Measurements from ENCODE around the gene NLRC5.

DNA sequence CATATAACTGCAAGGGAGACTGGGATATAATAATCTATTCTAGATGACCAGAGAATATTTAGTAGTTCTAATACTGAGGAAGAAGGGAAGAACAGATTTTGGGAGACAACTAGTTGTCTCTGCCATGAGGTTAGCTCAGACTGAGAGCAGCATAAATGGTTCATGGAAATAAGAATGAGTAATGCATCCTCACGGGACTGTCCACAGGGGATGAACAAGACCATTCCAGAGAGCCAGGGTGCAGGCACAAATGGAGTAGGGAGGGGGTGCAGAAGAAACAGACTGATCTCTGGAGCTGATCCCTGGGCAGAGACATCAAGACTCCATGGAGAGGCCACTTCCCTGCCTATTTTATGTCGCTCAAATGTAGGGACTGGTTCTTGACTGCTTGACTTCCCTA is 30.4 kb downstream of the NLRC5 start:
- TF ChIP-seq ZNF776 (tag by site-specific recombination; IDR thresholded peaks at IDR 0.05; ENCODE audit: borderline replicate concordance): no peak
- TF ChIP-seq ZNF768 (tag by site-specific recombination; IDR thresholded peaks at IDR 0.05): no peak
- TF ChIP-seq, protein P1, sequence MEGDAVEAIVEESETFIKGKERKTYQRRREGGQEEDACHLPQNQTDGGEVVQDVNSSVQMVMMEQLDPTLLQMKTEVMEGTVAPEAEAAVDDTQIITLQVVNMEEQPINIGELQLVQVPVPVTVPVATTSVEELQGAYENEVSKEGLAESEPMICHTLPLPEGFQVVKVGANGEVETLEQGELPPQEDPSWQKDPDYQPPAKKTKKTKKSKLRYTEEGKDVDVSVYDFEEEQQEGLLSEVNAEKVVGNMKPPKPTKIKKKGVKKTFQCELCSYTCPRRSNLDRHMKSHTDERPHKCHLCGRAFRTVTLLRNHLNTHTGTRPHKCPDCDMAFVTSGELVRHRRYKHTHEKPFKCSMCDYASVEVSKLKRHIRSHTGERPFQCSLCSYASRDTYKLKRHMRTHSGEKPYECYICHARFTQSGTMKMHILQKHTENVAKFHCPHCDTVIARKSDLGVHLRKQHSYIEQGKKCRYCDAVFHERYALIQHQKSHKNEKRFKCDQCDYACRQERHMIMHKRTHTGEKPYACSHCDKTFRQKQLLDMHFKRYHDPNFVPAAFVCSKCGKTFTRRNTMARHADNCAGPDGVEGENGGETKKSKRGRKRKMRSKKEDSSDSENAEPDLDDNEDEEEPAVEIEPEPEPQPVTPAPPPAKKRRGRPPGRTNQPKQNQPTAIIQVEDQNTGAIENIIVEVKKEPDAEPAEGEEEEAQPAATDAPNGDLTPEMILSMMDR (tag by site-specific recombination; IDR thresholded peaks at IDR 0.05): no peak
- TF ChIP-seq, protein P2, sequence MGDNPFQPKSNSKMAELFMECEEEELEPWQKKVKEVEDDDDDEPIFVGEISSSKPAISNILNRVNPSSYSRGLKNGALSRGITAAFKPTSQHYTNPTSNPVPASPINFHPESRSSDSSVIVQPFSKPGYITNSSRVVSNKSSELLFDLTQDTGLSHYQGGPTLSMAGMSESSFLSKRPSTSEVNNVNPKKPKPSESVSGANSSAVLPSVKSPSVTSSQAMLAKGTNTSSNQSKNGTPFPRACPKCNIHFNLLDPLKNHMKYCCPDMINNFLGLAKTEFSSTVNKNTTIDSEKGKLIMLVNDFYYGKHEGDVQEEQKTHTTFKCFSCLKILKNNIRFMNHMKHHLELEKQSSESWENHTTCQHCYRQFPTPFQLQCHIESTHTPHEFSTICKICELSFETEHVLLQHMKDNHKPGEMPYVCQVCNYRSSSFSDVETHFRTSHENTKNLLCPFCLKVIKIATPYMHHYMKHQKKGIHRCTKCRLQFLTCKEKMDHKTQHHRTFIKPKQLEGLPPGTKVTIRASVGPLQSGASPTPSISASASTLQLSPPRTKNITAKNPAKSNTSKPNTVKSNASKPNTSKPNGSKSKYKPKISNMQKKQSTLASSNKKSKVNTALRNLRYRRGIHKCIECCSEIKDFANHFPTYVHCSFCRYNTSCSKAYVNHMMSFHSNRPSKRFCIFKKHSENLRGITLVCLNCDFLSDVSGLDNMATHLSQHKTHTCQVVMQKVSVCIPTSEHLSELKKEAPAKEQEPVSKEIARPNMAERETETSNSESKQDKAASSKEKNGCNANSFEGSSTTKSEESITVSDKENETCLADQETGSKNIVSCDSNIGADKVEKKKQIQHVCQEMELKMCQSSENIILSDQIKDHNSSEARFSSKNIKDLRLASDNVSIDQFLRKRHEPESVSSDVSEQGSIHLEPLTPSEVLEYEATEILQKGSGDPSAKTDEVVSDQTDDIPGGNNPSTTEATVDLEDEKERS (tag by site-specific recombination; IDR thresholded peaks at IDR 0.05): no peak
- no peak for TF ChIP-seq ZNF791 (tag by site-specific recombination; IDR thresholded peaks at IDR 0.05)
- no peak for TF ChIP-seq ZNF362 (tag by site-specific recombination; IDR thresholded peaks at IDR 0.05)
